Uterus (tissue), 2 donors: ENCODE results near the gene KRTAP2-3.

Source experiments
- CTCF ChIP-seq, 4 experiments: fragments of 200-600 bp in 2 of 4; fragments of 450-650 bp in 2 of 4; sonication (generic) in 2 of 4; IDR thresholded peaks; one replicate each; pipeline ENCODE4 v1.5.1; 2016 to 2019; ENCODE audit warnings: antibody characterized with exemption in 4 of 4, mild to moderate bottlenecking in 2 of 4, moderate library complexity in 1 of 4
- POLR2A ChIP-seq, 2 donors: fragments of 450-650 bp; IDR thresholded peaks; one replicate each; pipeline ENCODE4 v1.6.1; 2016; ENCODE audit warnings: antibody characterized with exemption in 2 of 2, mild to moderate bottlenecking in 1 of 2, moderate library complexity in 1 of 2

GRCh38 chr17:41071606-41072360, 11.9 kb upstream of the KRTAP2-3 start:
- TF ChIP-seq CTCF (IDR thresholded peaks at IDR 0.05) (no peak), POLR2A (IDR thresholded peaks at IDR 0.05) (no peak)
